HepG2 (cell line): ENCODE results near the gene NALCN. TPM values are rescaled to one million over a fixed set of nuclear protein-coding genes. Genes with fewer than 3 reads are reported as not detected.

Experiments used
- ATAC-seq: fragments of 200-7000 bp; cut with Tn5 transposase; 3 replicates; pipeline ENCODE4 v1.9.1; 2020; ENCODE audit warnings: mild to moderate bottlenecking, moderate library complexity
- BruUV-seq: library from RNA; stranded (reverse); fragments of 400-500 nt; replicated peaks from 2 replicates; lab custom pipeline; 2021; lab: Mats Ljungman, UMichigan
- CTCF ChIA-PET: fragments of 300-600 bp; formaldehyde crosslinking; extraction: SDS; loops from one replicate; lab custom pipeline; 2021; ENCODE audit warnings: low total read pairs, inconsistent platforms, low intra/inter-chr PET ratio; lab: Yijun Ruan, JAX
- POLR2A ChIA-PET: fragments of 350-600 bp; sonication (Branson Sonifier 250); formaldehyde crosslinking; loops from one replicate; lab custom pipeline; 2020; ENCODE audit warnings: antibody characterized with exemption, inconsistent platforms; lab: Yijun Ruan, JAX
- DNase-seq: peaks from one replicate; pipeline ENCODE4 v3.0.0-alpha.2; 2015; ENCODE audit warnings: low spot score
- FAIRE-seq: peaks from 3 replicates; lab custom pipeline; 2011; peaks lifted over from hg19 to GRCh38; lab: Jason Lieb, UNC
- H2AFZ ChIP-seq: one replicate; pipeline ENCODE4 v1.6.1; 2011; ENCODE audit warnings: low read length, inconsistent platforms
- H3K27ac ChIP-seq: fragments of 300-600 bp; 3 replicates; pipeline ENCODE4 v1.8.0; 2011; ENCODE audit warnings: mixed run types, mild to moderate bottlenecking, mixed read lengths, low read length, inconsistent platforms; ENCODE audit not compliant: insufficient read depth; ENCODE audit errors: extremely low read length
- H3K27me3 ChIP-seq, 2 experiments: fragments of 200-600 bp in 1 of 2; 2 replicates in 1 of 2; 3 replicates in 1 of 2; pipeline versions ENCODE4 v1.6.0 to v1.8.0; 2011; ENCODE audit warnings: low read length in 2 of 2, mild to moderate bottlenecking in 2 of 2, moderate library complexity in 2 of 2, inconsistent platforms in 1 of 2; ENCODE audit not compliant: insufficient read depth in 2 of 2, control insufficient read depth in 1 of 2
- H3K36me3 ChIP-seq, 2 experiments: fragments of 200-600 bp in 1 of 2; replicated peaks in 1 of 2; 2 replicates in 1 of 2; 3 replicates in 1 of 2; pipeline versions ENCODE4 v1.5.1 to v1.8.0; 2011; ENCODE audit warnings: low read length in 2 of 2, inconsistent platforms in 1 of 2; ENCODE audit not compliant: insufficient read depth in 2 of 2, control insufficient read depth in 1 of 2
- H3K4me1 ChIP-seq: 2 replicates; pipeline ENCODE4 v1.5.1; 2012; ENCODE audit warnings: low read length, inconsistent platforms; ENCODE audit not compliant: insufficient read depth
- H3K4me2 ChIP-seq: 2 replicates; pipeline ENCODE4 v1.6.0; 2011; ENCODE audit warnings: low read depth, low read length, inconsistent platforms
- H3K4me3 ChIP-seq, 3 experiments: fragments of 200-600 bp in 1 of 3; sonication (generic), shearing (Covaris generic) in 1 of 3; replicated peaks in 1 of 3; 2 replicates each; pipeline ENCODE4 v1.5.1; 2011 to 2016; ENCODE audit warnings: low read length in 3 of 3, inconsistent platforms in 2 of 3, low read depth in 2 of 3, mild to moderate bottlenecking in 2 of 3, control low read depth in 1 of 3, mixed read lengths in 1 of 3; ENCODE audit not compliant: insufficient read depth in 1 of 3
- H3K79me2 ChIP-seq: one replicate; pipeline ENCODE4 v1.6.1; 2011; ENCODE audit warnings: low read length, inconsistent platforms; ENCODE audit not compliant: insufficient read depth
- H3K9ac ChIP-seq: 2 replicates; pipeline ENCODE4 v1.6.0; 2011; ENCODE audit warnings: mild to moderate bottlenecking, low read depth, low read length, inconsistent platforms; ENCODE audit not compliant: insufficient read depth
- H3K9me3 ChIP-seq: 2 replicates; pipeline ENCODE4 v1.5.1; 2012; ENCODE audit warnings: mild to moderate bottlenecking, low read length
- H4K20me1 ChIP-seq: 2 replicates; pipeline ENCODE4 v1.6.0; 2011; ENCODE audit warnings: inconsistent platforms, mild to moderate bottlenecking, low read length, moderate library complexity; ENCODE audit not compliant: insufficient read depth
- ATF7-NPFF ChIP-seq: sonication (generic); formaldehyde crosslinking; IDR thresholded peaks from 2 replicates; pipeline ENCODE4 v1.8.1; 2023; ENCODE audit warnings: mild to moderate bottlenecking, low read depth, missing genetic modification reagents, moderate library complexity
- CHD4 ChIP-seq: fragments of 200-600 bp; sonication (generic); IDR thresholded peaks from 2 replicates; pipeline ENCODE4 v1.7.0; 2017; ENCODE audit warnings: mild to moderate bottlenecking, low read length, borderline replicate concordance
- HOMEZ ChIP-seq: IDR thresholded peaks from 2 replicates; pipeline ENCODE4 v1.6.1; 2016; ENCODE audit warnings: low read depth
- IKZF1 ChIP-seq: fragments of 450-650 bp; IDR thresholded peaks from 2 replicates; pipeline ENCODE4 v1.7.1; 2016
- KLF11 ChIP-seq: IDR thresholded peaks from 2 replicates; pipeline ENCODE4 v1.6.1; 2016; ENCODE audit warnings: missing compliant biosample characterization
- KLF15 ChIP-seq: sonication (generic); formaldehyde crosslinking; IDR thresholded peaks from 2 replicates; pipeline ENCODE4 v1.8.1; 2023; ENCODE audit warnings: borderline replicate concordance, mild to moderate bottlenecking, inconsistent platforms, missing genetic modification reagents, mixed read lengths
- MAFF ChIP-seq: IDR thresholded peaks from 2 replicates; pipeline ENCODE4 v1.6.1; 2011; ENCODE audit warnings: low read depth, low read length, improper control_type of control experiment
- MAFK ChIP-seq, 2 experiments: IDR thresholded peaks in 1 of 2; conservative IDR thresholded peaks in 1 of 2; 2 replicates each; pipeline ENCODE4 v1.6.1; 2011; ENCODE audit warnings: improper control_type of control experiment in 2 of 2, low read length in 2 of 2
- MXD4 ChIP-seq: IDR thresholded peaks from 2 replicates; pipeline ENCODE4 v1.6.1; 2016; ENCODE audit warnings: mild to moderate bottlenecking, missing biosample characterization, missing genetic modification reagents
- POGZ ChIP-seq: sonication (generic); formaldehyde crosslinking; IDR thresholded peaks from 2 replicates; pipeline ENCODE4 v1.4.0; 2020; ENCODE audit warnings: mild to moderate bottlenecking, missing genetic modification reagents
- ZBTB39 ChIP-seq: sonication (generic); formaldehyde crosslinking; IDR thresholded peaks from 2 replicates; pipeline ENCODE4 v1.5.0; 2020; ENCODE audit warnings: missing genetic modification reagents
- ZFP36L2 ChIP-seq: sonication (generic); formaldehyde crosslinking; IDR thresholded peaks from 2 replicates; pipeline ENCODE4 v1.4.0; 2020; ENCODE audit warnings: missing genetic modification reagents
- ZNF639 ChIP-seq: conservative IDR thresholded peaks from 2 replicates; pipeline ENCODE4 v1.6.1; 2018; ENCODE audit warnings: missing genetic modification reagents
- WGBS: methylation state at CpG from one replicate; pipeline ENCODE4 v1.1.6; 2017; ENCODE audit warnings: low lambda C conversion rate; 5-methylcytosine and 5-hydroxymethylcytosine counted together
- in situ Hi-C: cut with HindIII; loops from 2 replicates; pipeline ENCODE4 v1.10.0; 2017; ENCODE audit warnings: low pct_unique_long_range_greater_than_20kb; ENCODE audit not compliant: extremely low pct_ligation_motif_present
- intact Hi-C: fragments of 100-400 bp; cut with micrococcal nuclease; formaldehyde crosslinking; loops from one replicate; pipeline ENCODE4 v1.10.0; 2022; ENCODE audit not compliant: unreplicated experiment
- polyA plus RNA-seq, 8 experiments: library from polyadenylated mRNA; depleted of rRNA in 3 of 8; stranded (reverse) in 7 of 8; unstranded in 1 of 8; fragments of >200 nt; fragmentation: Illumina TruSeq in 4 of 8; extraction: Trizol in 4 of 8; gene quantifications; 2 replicates each; pipeline versions ENCODE4 v1.2.1 to v1.2.3, GENCODE V29; 2011 to 2016; ENCODE audit warnings: low read depth in 4 of 8, missing spikeins in 1 of 8, mixed read lengths in 1 of 8; ENCODE audit not compliant: insufficient read depth in 1 of 8
- total RNA-seq, 5 experiments: library from RNA; depleted of rRNA; stranded (reverse); fragments of >200 nt; fragmentation: Illumina TruSeq; extraction: Trizol; gene quantifications; 2 replicates each; pipeline ENCODE4 v1.2.3, GENCODE V29; 2016; ENCODE audit warnings: low read depth in 1 of 5

The NALCN gene
- total and polyA plus RNA-seq, 2 of the 13 experiments (the other 11 are each of a cell fraction or from before 2014, with no cell fraction given) = not detected

- DNase-seq (no peak), ATAC-seq (no peak), FAIRE-seq (no peak)
- Histone ChIP-seq H3K27me3 (peaks cover 0 to under 1% of the 10 kb centered on the region in 2 experiments; a peak in 1 of 5 replicates), H3K27ac (no peak overlapping the region), H4K20me1 (no peaks in the 10 kb centered on the region), H2AFZ (no peak overlapping the region), H3K36me3 (no peaks in the 10 kb centered on the region), H3K79me2 (no peaks in the 10 kb centered on the region), H3K9ac (no peak overlapping the region), H3K4me2 (no peak overlapping the region), H3K9me3 (no peaks in the 10 kb centered on the region), H3K4me1 (no peaks in the 10 kb centered on the region), H3K4me3 (no peak overlapping the region)
- no TSS peak for BruUV-seq
- POLR2A ChIA-PET = no interaction called here
- WGBS = 0% methylated on average over 2 of the region's 2 CpGs
- TF ChIP-seq MAFK (conservative IDR thresholded peaks at IDR 0.05 in 1 of 2, IDR thresholded peaks at IDR 0.05 in 1 of 2; ENCODE audit: low read length in 2 of 2) = peak in 1 of 2 experiments; percentile 73; a peak in 2 of 4 replicates
- peak; percentile 61; the same call in 1 of the 2 replicates for TF ChIP-seq MAFF
- TF ChIP-seq MXD4 (CRISPR knock-in tag) = no peak
- intact Hi-C loops (no loop called here), in situ Hi-C loops (no loop called here)
- CTCF ChIA-PET = no interaction called here
Measured at GRCh38 chr13:101085551-101085950, 330.8 kb downstream of the NALCN start.

GRCh38 chr13:101082441-101082840 lies 333.9 kb downstream of the NALCN start:
- ChIA-PET POLR2A (no interaction called here), CTCF (no interaction called here)
- ATAC-seq = no peak
- no peaks in the 10 kb centered on the region; a peak in 1 of 5 replicates for H3K27me3 ChIP-seq
- no peak overlapping the region for H3K4me2 ChIP-seq
- FAIRE-seq = no peak
- H3K4me1 ChIP-seq = no peaks in the 10 kb centered on the region
- 11% methylated on average over 5 of the region's 5 CpGs for WGBS
- H3K79me2 ChIP-seq = no peaks in the 10 kb centered on the region
- H3K27ac ChIP-seq = no peak overlapping the region
- no peak overlapping the region for H3K9ac ChIP-seq
- H3K4me3 ChIP-seq = no peak overlapping the region
- no TSS peak for BruUV-seq
- no peak overlapping the region for H2AFZ ChIP-seq
- no peak for DNase-seq
- H3K36me3 ChIP-seq = no peaks in the 10 kb centered on the region
- no peaks in the 10 kb centered on the region for H4K20me1 ChIP-seq
- in situ Hi-C loops = no loop called here
- peaks cover 5% of the 10 kb centered on the region; the same call in 1 of the 2 replicates for H3K9me3 ChIP-seq
- intact Hi-C loops = no loop called here
- TF ChIP-seq KLF15 (CRISPR knock-in tag) (no peak), CHD4 (no peak), POGZ (no peak), HOMEZ (no peak), IKZF1 (no peak), ZNF639 (CRISPR knock-in tag) (no peak), ATF7-NPFF (no peak), KLF11 (CRISPR knock-in tag) (no peak), ZBTB39 (CRISPR knock-in tag) (no peak), ZFP36L2 (CRISPR knock-in tag) (no peak)
